ENCODE measurements around the gene ACAP2. TPM values are rescaled to one million over a fixed set of nuclear protein-coding genes. Genes with fewer than 3 reads are reported as not detected.

ACAP2 gene
- total and polyA plus RNA-seq, 2 experiments from 2014 or later = 45.6 to 104 TPM

- Mint-ChIP-seq H3K4me3 (no peak overlapping the region), H3K36me3 (ENCODE audit: low read depth) (peaks cover 24% of the 10 kb centered on the region), H3K4me1 (peaks cover 41% of the 10 kb centered on the region), H3K27ac (no peak overlapping the region; the same call in 1 of the 2 replicates), H3K9me3 (no peaks in the 10 kb centered on the region; the same call in 2 of the 3 replicates), H3K27me3 (ENCODE audit: insufficient read depth, low read depth, poor library complexity) (peaks cover 13% of the 10 kb centered on the region)
- DNase-seq (ENCODE audit: low spot score) (no peak), ATAC-seq (no peak)
- H3K27me3 ChIP-seq (ENCODE audit: insufficient read depth) = no peaks in the 10 kb centered on the region
- H3K4me3 ChIP-seq = no peak overlapping the region
- TF ChIP-seq ETS1 (IDR thresholded peaks at IDR 0.05) (no peak), NANOG (IDR thresholded peaks at IDR 0.05; ENCODE audit: borderline replicate concordance) (no peak), EZH2 (IDR thresholded peaks at IDR 0.05; ENCODE audit: low read depth, unreplicated experiment) (no peak)
- H3K4me1 ChIP-seq (ENCODE audit: insufficient read depth) = peaks cover 18% of the 10 kb centered on the region
- H3K9me2 ChIP-seq (ENCODE audit: insufficient read depth) = no peaks in the 10 kb centered on the region
- no peaks in the 10 kb centered on the region for H3F3A ChIP-seq (replicated peaks; ENCODE audit: low read depth)
- peaks cover 16% of the 10 kb centered on the region for H4K20me1 ChIP-seq (replicated peaks; ENCODE audit: insufficient read depth)
- no peak overlapping the region for H3K4me2 ChIP-seq
- peaks cover 62% of the 10 kb centered on the region for H3K79me2 ChIP-seq (replicated peaks; ENCODE audit: insufficient read depth)
- no peak overlapping the region for H3K27ac ChIP-seq (ENCODE audit: low read depth)
- H3K36me3 ChIP-seq (ENCODE audit: insufficient read depth) = no peaks in the 10 kb centered on the region
- no peak overlapping the region for H2AFZ ChIP-seq
Observed at GRCh38 chr3:195241592-195242355, 201.0 kb downstream of the ACAP2 start.

- H3K27me3 ChIP-seq (ENCODE audit: insufficient read depth) = no peaks in the 10 kb centered on the region
- peaks cover 18% of the 10 kb centered on the region for H3K36me3 Mint-ChIP-seq (ENCODE audit: low read depth)
- no peak overlapping the region for H3K27ac ChIP-seq (ENCODE audit: low read depth)
- H3K9me3 Mint-ChIP-seq = no peaks in the 10 kb centered on the region; the same call in 2 of the 3 replicates
- peaks cover 13% of the 10 kb centered on the region for H3K27me3 Mint-ChIP-seq (ENCODE audit: insufficient read depth, low read depth, poor library complexity)
- ATAC-seq (no peak), DNase-seq (ENCODE audit: low spot score) (no peak)
- H3K4me1 Mint-ChIP-seq = peaks cover 41% of the 10 kb centered on the region
- no peaks in the 10 kb centered on the region for H3K36me3 ChIP-seq (ENCODE audit: insufficient read depth)
- H3K79me2 ChIP-seq (replicated peaks; ENCODE audit: insufficient read depth) = peaks cover 54% of the 10 kb centered on the region
- H2AFZ ChIP-seq = no peak overlapping the region
- H3K4me1 ChIP-seq (ENCODE audit: insufficient read depth) = peaks cover 18% of the 10 kb centered on the region
- no peak overlapping the region for H3K4me3 ChIP-seq
- H3K4me3 Mint-ChIP-seq = no peak overlapping the region
- H4K20me1 ChIP-seq (replicated peaks; ENCODE audit: insufficient read depth) = peaks cover 16% of the 10 kb centered on the region
- no peaks in the 10 kb centered on the region for H3F3A ChIP-seq (replicated peaks; ENCODE audit: low read depth)
- no peak overlapping the region for H3K4me2 ChIP-seq
- no peak overlapping the region for H3K27ac Mint-ChIP-seq
- H3K9me2 ChIP-seq (ENCODE audit: insufficient read depth) = no peaks in the 10 kb centered on the region
- no peak for TF ChIP-seq EZH2 (IDR thresholded peaks at IDR 0.05; ENCODE audit: low read depth, unreplicated experiment)
- TF ChIP-seq ZNF462 (CRISPR knock-in tag; IDR thresholded peaks at IDR 0.05) = no peak
- no peak for TF ChIP-seq POLR2AphosphoS5 (IDR thresholded peaks at IDR 0.05; ENCODE audit: low read depth)
- no peak for TF ChIP-seq NANOG (IDR thresholded peaks at IDR 0.05; ENCODE audit: borderline replicate concordance)
- TF ChIP-seq REST (IDR thresholded peaks at IDR 0.05; ENCODE audit: unreplicated experiment) = no peak
- TF ChIP-seq ZNF331 (CRISPR knock-in tag; IDR thresholded peaks at IDR 0.05; ENCODE audit: low read depth) = no peak
- no peak for TF ChIP-seq ETS1 (IDR thresholded peaks at IDR 0.05)
- no peak for TF ChIP-seq JUNB (IDR thresholded peaks at IDR 0.05; ENCODE audit: unreplicated experiment)
Observed at GRCh38 chr3:195240939-195241338, 201.9 kb downstream of the ACAP2 start.
